Bone marrow (tissue), 2 donors: ENCODE data around the gene RASGEF1C.
A peak's percentile ranks its signal among the peaks of the same experiment; 100 is the strongest.

Experiments used
- DNase-seq, 2 donors: peaks; one replicate each; lab custom pipeline; 2025; lab: John Stamatoyannopoulos, UW

Gene RASGEF1C

DNA sequence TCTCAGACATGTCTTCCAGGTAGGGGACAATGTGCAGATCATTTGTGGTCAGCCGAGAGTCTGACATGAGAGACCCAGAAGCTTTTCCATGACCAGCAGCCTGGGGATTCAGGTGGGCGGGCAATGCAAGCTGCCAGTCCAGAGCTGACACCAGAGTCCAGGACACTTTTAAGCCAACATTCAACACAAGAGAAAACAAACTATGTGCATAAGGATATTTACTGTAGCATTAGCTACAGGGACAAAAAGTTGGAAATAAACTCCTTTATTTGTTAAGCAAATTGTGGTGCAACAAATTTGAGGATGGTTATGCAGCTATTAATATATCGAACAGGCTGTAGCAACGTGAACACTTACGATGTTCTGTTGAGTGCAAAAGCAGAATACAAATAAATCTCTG lies 127.5 kb downstream of the RASGEF1C start:
- no peak for DNase-seq

DNA sequence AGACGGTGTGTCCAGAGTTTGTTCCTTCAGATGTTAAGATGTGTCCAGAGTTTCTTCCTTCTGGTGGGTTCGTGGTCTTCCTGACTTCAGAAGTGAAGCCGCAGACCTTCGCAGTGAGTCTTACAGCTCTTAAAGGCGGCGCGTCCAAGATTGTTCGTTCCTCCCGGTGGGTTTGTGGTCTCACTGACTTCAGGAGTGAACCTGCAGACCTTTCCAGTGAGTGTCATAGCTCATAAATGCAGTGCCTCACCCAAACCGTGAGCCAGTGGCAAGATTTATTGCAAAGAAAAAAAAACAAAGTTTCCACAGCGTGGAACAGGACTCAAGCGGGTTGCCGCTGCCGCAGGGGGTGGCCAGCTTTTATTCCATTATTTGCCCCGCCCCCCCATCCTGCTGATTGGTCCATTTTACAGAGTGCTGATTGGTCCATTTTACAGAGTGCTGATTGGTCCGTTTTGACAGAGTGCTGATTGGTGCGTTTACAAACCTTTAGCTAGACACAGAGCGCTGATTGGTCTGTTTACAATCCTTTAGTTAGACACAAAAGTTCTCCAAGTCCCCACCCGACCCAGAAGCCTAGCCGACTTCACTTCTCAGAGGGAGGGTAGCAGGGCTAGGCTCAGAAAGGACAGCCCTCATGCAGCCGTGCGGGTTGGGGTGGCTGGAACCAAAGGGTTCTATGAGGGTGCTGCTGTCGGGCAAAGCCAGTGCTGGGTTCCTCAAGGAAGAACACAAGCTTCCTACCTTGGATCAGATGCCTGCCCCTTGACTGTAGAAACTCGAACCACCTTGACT lies 128.3 kb downstream of the RASGEF1C start:
- no peak for DNase-seq

DNA sequence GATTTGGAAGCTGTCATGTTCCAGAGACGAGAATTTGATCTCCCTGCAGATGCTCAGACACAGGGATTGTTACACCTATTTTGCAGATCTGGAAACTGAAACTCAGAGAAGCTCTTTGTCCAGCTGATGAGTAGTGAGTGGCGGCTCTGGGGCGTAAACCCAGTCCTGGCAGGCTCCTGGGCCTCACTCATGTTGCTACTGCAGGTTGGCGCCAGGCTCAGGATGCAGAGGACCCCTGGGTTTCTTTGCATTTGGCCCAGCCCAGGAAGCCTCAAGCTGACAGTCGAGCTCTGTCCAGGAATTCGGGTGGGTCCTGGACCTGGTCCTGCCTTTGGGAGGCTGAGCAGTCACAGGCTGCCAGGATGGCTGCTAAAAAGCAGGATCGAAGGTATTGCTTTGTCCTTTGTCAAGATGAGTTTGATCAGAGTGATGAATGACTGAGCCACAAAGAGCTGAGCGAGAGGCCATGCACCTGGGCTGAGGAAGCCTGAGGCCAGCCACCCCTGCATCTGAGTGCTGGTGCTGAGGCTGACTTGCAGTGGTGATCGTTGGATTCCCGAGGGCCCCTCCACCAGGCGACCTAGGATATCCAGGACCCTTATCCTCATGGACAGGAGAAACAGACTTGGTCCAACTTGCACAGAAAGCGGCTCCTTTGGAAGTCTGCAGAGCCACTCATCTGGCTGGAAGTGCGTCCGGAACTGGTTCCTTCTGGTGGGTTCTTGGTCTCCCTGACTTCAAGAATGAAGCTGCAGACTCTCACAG lies 129.1 kb downstream of the RASGEF1C start:
- DNase-seq, result no peak

DNA sequence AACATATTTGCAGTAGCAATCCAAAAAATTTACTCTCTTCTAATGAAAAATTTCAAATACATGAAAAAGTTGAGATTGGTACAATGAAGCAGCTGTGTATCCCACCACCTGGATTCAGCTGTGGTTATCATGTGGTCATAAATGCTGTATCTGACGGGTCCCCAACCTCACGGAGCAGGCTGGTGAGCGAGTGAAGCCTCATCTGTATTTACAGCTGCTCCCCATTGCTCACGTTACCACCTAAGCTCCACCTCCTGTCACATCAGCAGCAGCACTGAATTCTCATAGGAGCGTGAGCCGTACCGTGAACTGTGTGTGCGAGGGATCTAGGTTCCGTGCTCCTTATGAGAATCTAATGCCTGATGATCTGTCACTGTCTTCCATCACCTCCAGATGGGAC lies 130.7 kb downstream of the RASGEF1C start:
- DNase-seq, result no peak

DNA sequence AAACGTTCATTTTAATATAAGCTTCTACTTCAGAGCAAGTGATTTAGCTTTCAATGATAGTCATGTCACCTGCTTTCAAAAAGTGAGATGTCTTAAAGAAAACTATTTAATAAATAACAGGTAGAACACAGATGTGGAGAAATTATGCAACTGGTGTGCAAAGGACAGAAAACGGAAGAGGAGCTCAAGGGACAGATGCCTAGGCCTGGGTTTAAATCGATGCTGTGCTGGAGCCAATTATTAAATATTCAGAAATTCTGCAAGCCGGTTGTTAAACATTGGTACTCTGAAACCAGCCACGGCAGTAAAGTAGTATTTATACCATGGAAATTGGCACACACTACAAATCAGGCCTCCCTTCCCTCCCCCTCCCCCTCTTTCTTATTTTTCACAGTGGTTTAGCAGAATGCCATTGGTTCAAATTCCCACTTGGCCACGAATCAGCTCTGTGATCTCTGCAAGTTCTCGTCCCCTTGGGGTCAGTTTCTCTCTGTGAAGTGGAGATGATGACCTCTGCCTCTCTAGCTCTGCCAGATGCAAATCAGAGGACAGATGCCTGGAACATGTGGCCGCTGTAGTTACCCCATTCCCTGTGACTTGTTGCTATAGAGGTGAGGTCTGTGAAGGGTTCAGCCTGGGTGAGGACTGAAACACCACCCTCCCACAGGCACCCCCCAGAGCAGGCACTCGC lies 131.3 kb downstream of the RASGEF1C start:
- no peak for DNase-seq

DNA sequence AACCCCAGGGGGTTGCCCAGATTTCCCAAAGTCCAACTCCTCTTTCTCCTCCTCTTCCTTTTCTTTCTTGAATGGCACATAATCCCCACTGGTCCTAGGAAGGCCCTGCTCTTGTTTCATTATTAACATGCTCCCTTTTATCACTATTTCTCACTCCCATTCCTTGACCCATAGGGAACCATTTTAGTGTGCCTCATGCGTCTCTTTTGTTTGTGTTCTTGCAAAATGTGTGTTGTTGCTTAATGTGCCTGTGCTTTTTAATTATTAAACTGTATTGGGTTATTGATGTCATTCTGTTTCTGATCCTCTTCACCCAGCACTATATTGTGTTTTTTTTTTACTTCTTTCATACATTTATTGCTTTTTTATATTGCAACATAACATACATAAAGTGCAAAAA lies 133.3 kb downstream of the RASGEF1C start:
- DNase-seq, result no peak

DNA sequence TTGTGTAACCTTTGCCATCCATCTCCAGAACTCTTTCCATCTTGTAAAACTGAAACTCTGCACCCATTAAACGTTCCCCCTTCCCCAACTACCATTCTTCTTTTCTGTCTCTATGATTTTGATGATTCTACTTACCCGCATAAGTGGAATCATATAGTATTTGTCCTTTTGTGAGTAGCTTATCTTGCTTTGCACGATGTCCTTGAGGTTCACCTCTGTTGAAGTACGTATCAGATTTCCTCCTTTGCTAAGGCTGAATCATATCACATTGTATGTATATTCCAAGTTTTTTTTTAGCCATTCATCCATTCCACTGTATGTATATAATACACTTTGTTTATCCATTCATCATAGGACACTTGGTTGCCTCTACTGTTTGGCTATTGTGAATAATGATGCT lies 134.5 kb downstream of the RASGEF1C start:
- DNase-seq, result no peak

DNA sequence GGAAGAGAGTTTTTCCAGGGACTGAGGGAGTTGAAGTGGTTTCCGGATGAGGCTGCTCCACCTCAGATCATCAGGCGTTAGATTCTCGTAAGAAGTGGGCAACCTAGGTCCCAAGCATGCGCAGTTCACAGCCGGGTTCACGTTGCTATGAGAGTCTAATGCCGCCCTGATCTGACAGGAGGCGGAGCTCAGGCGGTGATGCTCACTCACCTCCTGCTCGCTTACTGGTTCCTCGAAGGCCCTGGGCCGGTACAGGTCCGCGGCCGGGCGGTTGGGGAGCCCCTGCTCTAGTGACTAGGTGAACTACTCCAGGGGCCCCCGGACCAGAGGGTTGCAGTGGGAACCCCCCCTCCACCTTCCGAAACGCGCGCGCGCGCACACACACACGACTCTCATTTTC lies 136.5 kb downstream of the RASGEF1C start:
- no peak for DNase-seq

DNA sequence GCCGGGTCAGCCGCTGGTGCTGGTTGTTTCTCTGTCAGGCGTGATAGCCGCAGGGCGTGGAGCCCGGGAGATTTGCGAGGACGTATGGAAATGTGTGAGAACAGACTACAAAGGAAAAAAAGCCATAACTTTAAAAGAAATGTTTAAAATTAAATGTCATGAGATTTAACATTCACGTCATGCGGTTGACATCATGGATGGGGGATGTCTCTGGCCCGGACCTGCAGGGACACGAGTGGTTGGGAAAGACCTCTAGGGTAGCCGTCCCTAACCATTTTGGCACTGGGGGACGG lies 136.8 kb downstream of the RASGEF1C start:
- DNase-seq, result no peak

DNA sequence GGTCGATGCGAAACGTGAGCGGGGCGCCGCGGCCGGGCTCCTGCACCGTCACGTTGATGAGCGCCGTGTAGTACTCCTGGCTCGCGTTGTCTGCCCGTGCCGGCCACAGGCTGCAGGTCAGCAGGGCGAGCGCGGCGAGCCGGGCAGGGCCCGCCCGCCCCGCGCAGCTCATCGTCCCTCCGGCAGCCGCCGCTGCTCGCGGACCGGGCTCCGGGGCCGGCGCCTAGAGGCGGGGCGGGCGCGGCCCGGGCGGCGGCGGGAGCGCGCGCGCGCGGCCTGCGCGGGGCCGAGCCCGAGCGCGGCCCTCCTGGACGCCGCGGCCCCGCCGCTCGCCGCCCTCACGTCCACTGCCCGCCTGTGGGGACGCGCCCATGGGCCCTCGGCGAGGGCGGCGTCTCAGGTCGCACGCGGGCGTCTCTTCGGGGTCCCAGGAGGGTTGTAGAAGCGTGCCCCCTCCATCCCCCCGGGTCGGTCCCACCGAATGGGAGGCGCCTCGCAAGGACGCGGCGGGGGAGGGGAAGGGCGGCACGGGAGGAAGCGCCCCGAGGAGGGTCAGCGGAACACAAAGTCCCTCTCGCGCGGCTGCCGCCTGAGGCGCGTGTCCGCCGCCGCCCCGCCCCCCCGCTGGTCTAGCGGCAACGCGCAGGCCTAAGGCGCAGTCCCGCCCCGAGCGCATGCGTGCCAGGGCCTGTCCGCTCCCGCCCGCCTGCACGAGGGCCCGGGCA lies 137.3 kb downstream of the RASGEF1C start, which contains the start of gene RNF130:
Gene RNF130, minus strand, starts transcription at position 229 of the 725 bp plus-strand sequence. Its CDS starts 57 bp downstream, at position 172.
- DNase-seq, result peak; percentile 60 to 90

DNA sequence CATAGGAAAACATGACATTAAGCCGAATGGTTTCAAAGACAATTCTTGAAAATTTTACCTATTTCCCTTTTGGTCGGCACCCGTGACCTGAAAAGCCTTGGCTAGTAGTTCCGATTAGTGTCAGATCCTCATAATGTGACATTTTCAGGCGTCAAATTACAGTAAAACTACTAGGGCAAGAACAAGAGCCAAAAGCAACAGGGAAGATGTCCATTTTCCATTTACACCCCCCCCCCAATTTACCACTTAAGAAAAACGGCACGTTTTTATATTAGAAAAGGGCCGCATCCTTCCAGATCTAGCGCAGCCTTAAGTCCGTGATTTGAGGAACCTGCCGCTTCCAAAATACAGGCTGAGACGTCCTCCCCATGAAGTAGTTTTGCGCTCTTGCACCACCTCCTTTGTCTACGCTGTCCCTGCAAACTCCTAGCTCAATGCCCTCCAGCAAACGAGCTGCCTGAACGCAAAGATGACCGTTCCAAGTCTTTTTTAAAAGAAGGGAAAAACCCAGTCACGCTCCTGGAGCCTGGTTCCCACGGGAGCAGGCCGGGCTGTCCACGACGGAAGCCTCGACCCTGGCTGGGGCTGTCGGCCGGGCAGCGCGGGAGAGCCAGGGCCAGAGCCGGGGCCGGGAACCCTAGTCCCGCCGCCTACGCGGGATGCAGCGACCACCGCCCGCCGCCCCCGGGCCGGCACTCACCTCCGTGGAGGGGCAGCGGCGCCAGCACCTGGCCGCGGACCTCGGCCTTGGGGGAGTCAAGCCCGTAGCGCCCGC lies 138.1 kb downstream of the RASGEF1C start:
- peak; percentile 32 to 53 for DNase-seq

DNA sequence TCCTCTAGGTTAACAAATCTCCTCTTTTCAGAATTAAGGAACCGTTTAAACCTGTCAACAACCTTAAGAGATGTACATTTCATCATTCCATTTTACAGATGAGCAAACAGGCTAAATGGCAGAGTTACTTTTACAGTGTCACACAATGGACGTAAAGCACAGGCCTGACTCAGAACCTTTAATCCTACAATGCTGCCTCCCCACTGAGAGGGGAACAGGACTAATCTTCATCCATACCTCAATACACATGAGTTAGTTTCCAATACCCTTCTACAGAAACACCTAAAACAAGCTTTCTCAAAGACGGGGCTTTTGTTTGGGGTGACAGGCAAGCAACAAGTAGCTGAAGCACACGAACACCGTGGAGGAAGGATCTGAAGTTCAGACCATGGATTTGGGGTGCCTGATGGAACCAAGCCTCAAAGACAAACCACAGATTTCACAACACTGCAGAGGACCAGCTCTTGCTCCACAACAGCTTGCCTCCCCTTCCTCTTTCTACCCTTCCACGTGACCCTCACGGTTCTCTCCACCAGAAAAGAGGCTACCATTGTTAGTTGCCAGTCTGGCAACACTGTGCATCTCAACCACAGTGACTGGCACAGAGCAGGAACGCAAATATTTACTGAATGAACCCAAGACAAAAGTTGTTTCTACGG lies 139.3 kb downstream of the RASGEF1C start:
- DNase-seq, result peak; percentile 51 to 94

DNA sequence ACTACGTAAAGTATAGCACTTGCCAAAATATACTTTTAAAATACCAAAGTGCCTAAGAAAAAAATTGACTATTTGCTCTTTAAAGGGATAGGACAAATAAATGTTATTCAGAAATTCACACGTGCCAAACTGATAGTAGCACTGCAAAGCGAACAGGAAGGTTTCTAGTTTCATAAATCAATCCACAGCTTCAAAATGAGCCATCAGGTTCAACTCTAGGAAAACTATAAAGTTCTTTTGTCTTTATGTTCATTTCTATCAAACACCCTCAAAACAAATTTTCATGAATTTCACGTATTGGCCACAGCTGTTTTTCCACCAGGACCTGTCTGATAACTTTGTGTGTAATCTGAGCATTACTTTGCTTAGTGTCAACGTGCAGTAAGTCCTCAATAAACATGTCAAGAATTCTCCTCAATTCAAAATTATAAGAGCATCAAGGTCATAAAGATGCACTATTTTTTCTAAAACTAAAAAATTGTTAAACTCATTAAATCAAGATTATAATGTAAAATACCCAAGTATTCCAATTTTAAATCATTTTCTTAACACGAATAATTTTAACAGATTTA lies 140.4 kb downstream of the RASGEF1C start:
- no peak for DNase-seq

DNA sequence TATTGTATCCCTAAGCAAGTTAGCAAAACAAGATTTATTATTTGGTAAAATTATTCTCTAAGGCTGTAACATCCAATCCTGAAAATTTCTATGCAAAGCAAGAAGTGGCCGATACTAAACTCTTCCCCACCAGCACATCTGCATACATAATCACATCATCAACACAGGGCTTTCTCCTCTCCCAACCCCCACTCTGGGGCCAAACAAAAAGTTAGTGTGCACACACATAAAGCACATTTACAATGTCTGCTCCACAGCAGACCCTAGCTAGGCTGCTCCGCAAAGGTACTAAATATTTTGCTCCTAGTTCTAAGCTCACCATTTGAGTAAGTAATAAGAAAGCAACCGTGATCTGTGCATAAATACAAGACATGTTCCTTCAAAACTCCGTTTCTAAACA lies 141.0 kb downstream of the RASGEF1C start:
- DNase-seq, result no peak

DNA sequence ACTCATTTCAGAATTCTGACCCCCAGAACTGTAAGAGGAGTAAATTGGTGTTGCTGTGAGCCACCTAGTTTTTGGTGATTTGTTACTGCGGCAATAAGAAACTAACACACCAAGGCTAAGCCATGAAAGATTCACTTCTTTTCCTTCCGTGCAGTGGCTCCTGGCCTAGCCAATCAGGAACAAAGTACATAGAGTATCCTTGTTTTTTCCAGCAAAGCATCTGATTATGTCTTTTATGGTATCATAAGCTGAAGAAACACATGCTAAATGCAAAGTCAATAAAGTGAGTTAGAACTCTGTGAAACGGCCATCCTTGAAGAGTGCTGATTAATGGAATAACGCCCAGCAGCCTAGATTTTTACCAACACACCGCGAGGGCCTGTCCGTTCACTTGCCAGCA lies 148.8 kb downstream of the RASGEF1C start:
- no peak for DNase-seq

DNA sequence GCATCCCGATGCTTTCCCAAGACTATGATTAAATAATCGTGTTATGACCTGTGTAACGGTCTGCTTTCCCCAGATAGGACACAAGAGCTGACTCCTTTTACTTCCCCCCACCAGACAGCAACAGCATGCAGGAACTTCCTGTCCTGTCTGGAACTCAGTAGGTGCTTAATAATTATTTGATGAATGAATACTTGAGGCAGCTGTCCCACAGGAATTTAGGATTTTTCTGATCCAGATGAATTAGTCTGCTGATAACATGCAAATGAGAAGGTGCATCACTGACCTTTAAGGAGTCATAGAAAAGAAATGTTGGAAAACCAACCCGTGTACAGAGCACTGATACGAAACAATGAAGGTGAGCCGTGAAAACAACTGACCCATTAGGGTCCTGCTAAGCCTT lies 149.7 kb downstream of the RASGEF1C start:
- DNase-seq, result no peak

DNA sequence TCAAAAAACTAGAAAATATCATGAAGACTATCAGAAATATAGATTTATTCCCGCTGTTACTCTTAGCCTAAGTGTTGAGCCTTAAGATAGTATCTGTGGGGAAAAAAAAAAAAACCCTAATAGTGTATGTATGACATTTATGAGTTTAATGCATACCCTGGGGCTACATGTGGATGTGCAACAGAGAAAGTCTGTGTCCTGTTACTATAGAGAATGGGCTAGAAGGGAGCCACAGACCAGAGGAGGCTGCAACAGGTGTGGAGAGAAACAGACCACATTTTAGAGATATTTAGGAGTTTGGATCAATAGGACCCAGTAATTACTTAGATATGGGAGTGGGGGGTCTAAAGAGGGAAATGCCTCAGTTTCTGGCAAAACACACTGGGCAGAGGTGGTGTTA lies 152.9 kb downstream of the RASGEF1C start:
- no peak for DNase-seq

DNA sequence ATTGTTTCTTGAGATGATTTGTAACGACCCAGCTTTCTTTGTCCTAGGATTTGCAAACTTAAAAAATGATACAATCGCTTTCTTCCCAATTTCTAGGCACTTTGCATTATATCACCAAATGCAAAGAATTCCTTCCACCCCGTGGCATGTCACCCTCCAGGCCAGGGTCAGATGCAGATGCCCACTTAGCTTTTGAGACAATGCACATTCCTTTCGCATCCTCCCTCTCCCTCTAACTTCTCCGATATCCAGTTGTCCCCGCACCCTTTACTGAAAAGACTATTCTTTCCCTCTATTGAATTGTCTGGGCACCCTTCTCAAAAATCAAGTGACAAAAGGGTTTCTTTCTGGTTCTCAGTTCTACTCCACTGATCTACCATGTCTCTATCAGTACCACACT lies 154.8 kb downstream of the RASGEF1C start:
- no peak for DNase-seq

DNA sequence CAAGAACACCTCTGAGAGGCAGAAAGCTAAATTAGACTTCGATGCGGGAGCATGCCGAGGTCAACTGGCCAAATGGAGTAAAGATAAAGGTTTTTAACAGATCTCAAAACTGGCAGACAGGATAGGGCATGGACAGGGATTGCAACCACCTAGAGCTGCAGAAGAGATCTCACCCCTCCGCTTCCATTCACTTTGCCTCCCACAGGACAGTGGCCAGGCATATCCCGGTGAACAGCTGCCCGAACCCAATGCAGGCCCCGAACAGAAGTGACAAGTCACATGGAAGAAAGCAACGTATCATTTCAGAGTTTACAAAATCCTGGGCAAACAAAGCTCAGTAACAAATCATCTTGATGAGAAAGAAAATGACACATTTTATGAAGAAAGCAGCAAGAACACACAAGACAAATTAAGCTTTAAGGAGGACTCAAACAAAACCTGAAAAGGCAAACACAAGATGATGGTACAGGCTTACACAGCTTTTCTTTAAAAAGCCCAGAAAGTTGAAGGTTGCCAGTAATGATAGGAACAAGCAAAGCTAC lies 155.9 kb downstream of the RASGEF1C start:
- DNase-seq, result no peak

DNA sequence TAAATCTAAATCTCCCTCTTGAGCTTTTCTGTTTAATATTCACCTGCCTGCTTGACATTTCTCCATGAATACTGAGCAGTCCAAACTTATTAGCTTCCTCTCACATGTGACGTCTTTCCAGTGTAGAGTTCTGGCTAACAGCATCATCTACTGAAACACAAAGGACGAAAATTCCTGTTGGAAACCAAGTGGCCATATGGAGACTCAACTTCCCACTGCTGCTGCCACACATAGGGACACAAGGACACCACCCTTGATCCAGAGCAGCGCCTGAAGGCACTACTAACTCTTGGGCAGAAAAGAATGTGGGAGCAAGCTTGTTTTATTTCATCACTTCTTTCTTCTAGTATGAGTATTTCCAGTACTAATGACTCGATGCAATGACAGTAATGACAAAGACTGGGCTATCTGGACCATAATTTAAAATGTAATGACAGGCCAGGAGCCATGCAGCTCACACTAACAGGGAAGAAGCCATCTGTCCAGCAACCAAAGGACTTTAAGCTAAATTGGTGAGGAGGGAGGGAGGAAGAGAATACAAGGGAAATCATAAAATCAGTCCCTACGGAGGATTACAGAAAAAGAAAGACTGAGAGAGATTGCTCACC lies 156.7 kb downstream of the RASGEF1C start:
- DNase-seq, result no peak
